Cardiac fibroblast (primary cell): ENCODE results near the gene ERGIC1.
"Not testable (repeated sequence)": the region's sequence is repeated elsewhere in the genome, so short reads cannot be mapped to it uniquely, and the experiment has no call there.

Source experiments
- DNase-seq, 2 donors: peaks; one replicate each; pipeline versions ENCODE4 v3.0.0 to v3.0.0-alpha.2; 2010; ENCODE audit warnings: low read depth in 2 of 2
- H3K4me3 ChIP-seq, 2 donors: replicated peaks in 1 of 2; 1 replicate in 1 of 2; 2 replicates in 1 of 2; pipeline ENCODE4 v1.5.1; 2011; ENCODE audit warnings: low read depth in 2 of 2, low read length in 2 of 2, mild to moderate bottlenecking in 2 of 2, moderate library complexity in 1 of 2
- TF ChIP-seq, protein P1 (sequence below): IDR thresholded peaks from one replicate; pipeline ENCODE4 v1.5.1; 2011; ENCODE audit warnings: low read depth, mild to moderate bottlenecking, low read length, inconsistent platforms

The ERGIC1 gene

DNA sequence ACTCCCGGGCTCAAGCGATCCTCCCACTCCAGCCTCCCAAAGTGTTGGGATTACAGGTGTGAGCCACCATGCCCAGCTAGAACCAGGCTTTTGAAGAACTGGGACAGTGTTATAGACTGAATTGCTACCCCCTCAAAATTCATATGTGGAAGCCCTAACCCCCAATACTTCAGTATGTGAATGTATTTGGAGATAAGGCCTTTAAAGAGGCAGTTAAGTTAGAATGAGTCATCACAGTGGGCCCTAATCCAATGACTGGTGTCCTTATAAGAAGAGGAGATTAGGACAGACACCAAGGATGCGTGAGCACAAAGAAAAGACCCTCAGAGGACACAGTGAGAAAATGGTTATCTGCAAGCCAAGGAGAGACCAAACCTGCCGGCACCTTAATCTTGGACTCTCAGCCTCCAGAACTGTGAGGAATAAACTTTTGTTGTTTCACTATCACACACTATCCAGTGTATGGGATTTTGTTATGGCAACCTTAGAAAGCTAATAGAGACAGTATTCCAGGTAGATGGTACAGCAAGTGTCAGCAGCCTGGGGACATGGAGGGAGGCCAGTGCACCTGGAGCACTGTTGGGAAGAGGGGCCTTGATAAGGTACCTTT is 31.4 kb upstream of the ERGIC1 start:
- DNase-seq: peak; percentile 69 to 75
- H3K4me3 ChIP-seq: no peak overlapping the region
- TF ChIP-seq, protein P1, sequence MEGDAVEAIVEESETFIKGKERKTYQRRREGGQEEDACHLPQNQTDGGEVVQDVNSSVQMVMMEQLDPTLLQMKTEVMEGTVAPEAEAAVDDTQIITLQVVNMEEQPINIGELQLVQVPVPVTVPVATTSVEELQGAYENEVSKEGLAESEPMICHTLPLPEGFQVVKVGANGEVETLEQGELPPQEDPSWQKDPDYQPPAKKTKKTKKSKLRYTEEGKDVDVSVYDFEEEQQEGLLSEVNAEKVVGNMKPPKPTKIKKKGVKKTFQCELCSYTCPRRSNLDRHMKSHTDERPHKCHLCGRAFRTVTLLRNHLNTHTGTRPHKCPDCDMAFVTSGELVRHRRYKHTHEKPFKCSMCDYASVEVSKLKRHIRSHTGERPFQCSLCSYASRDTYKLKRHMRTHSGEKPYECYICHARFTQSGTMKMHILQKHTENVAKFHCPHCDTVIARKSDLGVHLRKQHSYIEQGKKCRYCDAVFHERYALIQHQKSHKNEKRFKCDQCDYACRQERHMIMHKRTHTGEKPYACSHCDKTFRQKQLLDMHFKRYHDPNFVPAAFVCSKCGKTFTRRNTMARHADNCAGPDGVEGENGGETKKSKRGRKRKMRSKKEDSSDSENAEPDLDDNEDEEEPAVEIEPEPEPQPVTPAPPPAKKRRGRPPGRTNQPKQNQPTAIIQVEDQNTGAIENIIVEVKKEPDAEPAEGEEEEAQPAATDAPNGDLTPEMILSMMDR: no peak

GRCh38 chr5:172805018-172805683 is 28.9 kb upstream of the ERGIC1 start:
- TF ChIP-seq, protein P1: no peak
- DNase-seq: no peak
- no peak overlapping the region for H3K4me3 ChIP-seq

GRCh38 chr5:172805736-172806255 is 28.3 kb upstream of the ERGIC1 start:
- no peak overlapping the region for H3K4me3 ChIP-seq
- DNase-seq: no peak
- TF ChIP-seq, protein P1: no peak

DNA sequence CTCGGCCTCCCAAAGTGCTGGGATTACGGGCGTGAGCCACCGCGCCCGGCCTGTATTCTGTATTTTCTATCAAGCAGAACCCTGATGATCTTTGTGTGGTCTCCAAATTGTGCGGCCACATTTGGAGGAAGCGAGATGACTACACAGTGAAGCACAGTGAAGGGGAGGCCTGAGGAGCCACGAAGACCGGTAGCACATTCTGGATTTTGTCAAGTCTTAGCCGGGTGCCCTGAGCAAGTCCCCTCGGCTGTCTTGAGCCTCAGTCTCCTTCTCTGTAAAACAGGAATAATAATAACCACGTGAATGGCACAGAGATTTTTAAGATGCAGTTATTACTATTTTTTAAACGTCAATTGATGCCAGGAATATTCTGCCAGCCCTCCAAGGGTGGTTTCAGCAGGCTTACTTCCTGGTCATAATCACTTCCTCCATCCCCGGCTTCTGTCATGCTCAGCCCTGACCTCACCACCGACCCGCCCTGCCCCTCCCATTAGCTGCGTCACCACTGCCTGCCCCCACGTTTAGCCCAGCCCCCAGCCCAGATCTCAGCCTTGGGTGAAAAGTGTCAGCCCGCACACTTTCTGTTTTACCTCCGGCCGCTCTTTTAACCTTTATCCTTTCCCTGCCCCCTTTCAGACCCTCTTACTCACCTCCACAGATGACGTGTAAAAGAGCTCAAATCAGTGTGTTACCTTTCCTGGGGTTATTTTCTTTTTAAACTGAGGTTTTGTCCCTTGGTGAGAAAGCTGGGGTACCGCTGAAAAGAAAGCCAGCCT is 27.0 kb upstream of the ERGIC1 start:
- no peak overlapping the region for H3K4me3 ChIP-seq
- TF ChIP-seq, protein P1: no peak
- DNase-seq: peak; percentile 89 to 94

DNA sequence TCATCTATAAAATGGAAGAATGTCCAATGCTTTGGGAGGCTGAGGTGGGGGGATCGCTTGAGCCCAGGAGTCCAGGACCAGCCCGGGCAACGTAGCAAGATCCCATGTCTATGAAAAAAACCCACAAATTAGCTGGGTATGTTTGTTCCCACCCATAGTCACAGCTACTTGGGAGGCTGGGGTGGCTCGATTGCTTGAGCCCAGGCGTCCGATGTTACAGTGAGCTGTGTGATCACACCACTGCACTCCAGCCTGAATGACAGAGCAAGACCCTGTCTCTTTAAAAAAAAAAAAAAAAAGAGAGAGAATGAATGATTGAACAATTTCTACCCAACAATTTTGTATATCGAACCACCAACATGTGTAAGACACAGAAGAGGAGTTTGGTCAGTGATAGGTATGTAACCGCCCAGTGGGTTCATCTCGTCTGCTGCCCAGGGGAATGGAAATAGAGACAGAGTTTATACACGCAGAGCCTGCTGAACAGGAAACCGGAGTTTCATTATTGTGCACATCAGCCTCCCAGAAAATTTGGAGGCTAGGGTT is 26.2 kb upstream of the ERGIC1 start:
- TF ChIP-seq, protein P1: no peak
- no peak overlapping the region for H3K4me3 ChIP-seq
- no peak for DNase-seq

DNA sequence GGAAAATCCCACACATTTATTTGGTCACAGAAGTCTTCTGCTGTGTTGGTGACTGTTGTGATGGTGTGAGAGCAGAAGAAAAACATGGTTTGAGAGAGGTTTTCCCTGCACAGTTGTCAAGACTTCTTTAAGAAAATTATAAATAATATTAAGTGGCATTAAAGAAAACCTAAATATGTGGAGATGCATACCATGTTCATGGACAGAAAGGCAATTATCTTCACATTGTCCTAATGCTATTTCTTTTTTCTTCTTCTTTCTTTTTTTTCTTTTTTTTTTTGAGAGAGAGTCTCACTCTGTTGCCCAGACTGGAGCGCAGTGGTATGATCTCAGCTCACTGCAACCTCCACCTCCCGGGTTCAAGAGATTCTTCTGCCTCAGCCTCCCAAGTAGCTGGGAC is 24.3 kb upstream of the ERGIC1 start:
- TF ChIP-seq, protein P1: no peak
- H3K4me3 ChIP-seq: no peak overlapping the region
- DNase-seq: no peak

GRCh38 chr5:172810996-172811395 is 23.1 kb upstream of the ERGIC1 start:
- H3K4me3 ChIP-seq, DNase-seq: not testable (repeated sequence)
